ENCODE results near the gene CBR1.

CBR1 gene

DNA sequence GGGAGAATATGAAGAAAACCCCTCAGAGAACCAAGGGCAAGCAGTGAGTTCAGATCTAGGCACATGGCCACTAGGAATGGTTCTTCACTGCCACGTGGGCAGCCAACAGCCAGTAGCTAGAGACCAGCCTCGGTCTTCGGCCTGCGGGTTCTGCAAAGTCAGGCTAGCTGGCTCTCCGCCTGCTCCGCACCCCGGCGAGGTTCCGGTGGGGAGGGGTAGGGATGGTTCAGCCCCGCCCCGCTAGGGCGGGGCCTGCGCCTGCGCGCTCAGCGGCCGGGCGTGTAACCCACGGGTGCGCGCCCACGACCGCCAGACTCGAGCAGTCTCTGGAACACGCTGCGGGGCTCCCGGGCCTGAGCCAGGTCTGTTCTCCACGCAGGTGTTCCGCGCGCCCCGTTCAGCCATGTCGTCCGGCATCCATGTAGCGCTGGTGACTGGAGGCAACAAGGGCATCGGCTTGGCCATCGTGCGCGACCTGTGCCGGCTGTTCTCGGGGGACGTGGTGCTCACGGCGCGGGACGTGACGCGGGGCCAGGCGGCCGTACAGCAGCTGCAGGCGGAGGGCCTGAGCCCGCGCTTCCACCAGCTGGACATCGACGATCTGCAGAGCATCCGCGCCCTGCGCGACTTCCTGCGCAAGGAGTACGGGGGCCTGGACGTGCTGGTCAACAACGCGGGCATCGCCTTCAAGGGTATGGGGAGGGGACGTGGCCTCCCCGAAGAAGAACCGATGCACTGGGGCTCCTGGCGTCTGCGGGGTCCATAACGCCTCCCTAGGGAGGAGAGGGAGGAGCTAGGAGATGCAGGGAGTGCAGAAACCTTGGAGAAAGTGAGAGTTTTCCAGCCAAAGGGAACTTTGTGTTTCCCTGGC, at the start of gene CBR1:
Gene CBR1 (plus strand): TSS at position 312 of the 871 bp plus-strand sequence. CDS start 92 bp downstream, at position 404.
- DNase-seq: peak; percentile 94

DNA sequence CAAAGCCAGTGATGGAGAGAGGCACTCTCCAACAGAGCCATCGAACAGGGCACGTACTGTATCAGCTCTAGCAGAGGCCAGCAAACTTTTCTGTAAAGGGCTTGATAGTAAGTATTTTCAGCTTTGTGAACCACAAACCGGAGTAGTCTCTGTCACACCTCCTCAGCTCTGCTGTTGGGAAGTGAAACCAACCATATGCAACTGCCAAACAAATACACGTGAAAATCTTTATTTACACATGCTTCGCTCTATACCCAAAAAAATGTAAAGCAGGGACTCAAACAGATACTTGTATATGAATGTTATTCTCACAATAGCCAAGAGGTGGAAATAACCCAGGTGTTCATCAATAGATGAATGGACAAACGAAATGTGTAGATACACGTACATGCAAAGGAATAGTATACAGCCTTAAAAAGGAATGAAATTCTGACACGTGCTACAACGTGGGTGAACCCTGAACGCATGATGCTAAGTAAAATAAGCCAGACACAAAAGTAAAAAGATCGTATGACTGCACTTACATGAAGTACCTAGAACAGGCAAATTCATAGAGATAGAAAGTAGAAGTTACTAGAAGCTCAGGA, 48.5 kb upstream of the CBR1 start:
- DNase-seq: no peak

DNA sequence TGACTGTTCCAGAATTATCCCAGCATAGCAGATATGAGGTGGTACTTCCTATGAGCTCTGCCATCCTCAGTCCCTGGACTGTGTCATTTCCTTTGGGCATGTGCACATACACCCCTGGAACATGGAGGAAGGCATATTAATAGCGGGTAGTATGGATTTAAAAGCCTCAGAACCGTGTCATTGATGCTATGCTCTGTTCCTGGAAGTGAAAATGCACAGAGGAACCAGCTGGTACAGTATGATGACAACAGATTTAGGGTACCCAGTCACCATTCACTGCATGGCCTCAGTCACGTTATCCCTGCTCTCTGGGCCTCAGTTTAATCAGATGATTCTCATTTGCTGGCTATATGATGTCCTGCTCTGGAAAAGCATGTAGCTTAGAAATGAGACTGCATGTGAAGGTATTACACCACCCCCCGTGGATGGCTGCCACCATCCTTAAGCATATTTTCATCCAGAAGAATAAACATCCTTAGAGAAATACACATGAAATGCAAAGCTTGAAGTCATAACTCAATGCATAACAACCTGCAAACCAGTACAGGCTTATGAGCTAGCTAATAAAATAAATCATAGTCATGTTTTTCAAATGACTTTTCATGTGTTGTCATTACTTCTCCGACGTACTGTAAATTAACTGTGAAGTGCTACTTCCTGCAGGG, 47.3 kb upstream of the CBR1 start:
- no peak for DNase-seq

DNA sequence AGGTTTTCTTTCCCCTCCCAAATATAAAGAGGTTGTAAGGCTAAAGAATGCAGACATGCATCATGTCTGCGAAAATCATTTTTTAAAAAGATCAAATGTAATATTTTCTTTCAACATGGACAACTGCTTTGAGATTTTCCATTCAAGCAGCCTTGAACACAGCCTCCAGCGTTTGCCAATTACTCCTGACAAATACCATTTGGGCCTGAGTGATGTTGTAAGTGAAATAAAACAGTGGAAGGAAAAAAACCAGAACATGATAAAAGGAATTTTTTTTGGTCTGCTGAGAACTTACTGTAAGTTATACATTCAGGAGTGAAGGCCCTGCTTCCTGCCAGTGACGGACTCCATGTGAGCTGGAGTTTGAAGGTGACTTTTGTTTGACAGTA, 46.7 kb upstream of the CBR1 start:
- no peak for DNase-seq

DNA sequence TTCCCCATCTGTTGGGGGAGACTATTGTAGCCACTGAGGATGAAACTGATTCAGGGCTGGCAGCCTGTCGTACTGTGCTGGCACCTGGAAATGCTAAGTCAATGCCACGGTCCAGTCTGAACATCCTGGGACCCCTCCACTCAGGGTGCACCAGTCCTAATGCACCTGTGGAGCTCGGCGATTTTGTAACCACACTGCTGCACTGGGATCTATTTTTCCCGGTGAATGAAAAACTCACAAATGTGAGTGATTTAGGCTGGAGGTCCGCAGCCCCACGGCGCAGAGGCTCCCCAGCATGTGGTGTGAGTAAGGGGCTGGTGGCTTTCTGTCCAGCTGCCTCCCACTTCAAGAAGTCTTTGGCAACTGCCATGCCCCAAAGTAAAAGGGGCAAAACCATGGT, 45.0 kb upstream of the CBR1 start:
- no peak for DNase-seq

DNA sequence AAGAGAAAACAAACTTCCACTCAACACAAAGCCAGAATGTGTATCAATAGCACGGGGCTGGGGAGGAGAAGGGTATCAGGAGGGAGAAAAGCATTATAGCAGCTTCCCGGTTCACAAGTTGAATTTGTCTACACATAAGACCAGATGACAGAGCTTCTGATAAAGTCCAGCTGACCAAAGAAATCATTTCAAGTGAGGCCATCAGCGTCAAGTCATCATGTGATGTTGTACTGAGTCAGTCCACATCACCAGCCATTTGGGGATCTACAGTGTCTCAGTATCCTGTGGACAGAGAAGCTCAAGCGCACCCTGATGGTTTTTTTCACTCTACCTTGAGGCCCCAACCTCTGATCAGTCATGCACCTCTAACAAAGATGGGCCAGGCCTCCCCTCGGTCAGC, 42.5 kb upstream of the CBR1 start:
- peak; percentile 15 for DNase-seq

DNA sequence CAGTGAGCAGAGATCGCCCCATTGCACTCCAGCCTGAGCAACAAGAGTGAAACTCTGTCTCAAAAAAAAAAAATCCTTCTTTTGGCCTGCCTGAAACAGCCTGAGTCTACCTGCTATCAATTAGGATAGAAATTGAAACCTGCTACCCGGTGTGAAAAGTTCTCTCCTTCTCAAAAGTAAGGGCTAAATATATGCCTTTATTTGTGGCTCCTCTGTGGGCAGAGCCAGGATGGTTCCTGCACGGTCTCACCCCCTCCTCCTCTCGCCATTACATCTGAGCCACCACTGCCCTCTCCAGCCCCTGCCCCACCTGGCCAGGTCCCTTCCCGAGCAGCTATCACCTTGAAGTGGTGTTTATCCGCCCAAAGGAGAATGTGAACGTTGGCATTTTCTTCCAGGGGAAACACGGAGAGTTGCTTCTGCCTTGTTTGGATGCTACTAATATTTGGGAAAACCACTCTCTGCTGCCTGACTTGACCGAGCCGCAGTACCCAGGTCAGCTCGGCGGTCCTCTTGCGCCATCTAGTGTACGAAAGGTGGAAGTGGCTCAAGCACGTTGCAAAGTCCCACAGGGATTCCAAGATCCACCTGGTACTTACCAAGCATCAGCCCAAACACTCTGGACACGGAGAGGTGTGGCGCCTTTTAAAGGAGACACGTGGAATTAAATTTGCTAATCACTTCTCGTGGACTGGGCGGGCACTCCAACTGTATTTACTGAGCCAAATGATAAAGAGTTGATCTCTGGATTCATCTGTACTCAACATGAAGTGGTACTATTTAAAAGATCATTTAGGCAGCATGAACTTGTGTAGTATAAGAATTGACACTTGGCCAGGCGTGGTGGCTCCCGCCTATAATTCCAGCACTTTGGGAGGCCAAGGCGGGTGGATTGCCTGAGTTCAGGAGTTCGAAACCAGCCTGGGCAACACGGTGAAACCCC, 41.4 kb upstream of the CBR1 start:
- DNase-seq: peak; percentile 74

DNA sequence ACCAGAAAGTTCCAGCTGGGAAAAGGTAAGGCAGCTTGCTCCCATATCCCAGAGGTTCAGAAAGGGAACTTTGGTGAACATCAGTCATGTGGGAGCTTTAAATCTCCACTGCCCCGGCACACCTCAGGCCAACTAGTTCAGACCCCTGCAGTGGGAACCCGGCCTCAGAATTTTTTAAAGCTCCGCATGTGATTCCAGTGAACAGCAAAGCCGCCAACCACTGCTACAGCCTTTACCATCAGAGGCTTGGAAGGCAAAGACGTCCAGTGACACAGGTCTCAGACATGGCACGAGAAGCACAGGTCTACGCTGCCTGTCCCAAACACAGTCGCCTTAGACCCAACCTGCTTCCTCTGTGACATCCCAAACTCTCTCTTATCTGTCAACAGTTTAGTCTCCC, 40.5 kb upstream of the CBR1 start:
- DNase-seq: no peak

DNA sequence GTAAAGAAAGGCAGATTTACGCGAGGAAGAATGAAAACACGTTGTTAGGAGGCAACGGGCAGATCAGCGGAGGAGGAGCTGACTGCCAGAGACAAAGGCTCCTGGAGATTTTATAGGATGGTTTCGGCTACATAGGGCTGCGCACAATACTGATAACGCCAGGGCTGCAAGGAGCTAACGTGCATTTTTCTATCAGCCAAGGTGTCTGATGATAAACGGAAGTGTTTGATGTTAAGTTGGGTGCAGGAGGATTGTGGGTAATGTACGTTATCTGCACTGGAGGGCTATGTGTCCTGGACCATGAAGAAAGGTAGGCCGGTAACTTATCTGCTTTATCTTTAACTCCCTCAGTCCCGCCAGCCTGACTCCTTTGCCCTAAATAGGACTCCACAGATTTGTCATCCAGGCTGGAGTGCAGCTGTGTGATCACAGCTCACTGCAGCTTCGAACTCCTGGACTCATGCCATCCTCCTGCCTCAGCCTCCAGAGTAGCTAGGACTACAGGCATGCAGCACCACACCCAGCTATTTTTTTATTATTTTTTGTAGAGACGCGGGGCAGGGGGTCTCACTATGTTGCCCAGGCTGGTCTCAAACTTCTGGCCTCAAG, 39.1 kb upstream of the CBR1 start:
- DNase-seq: peak; percentile 25

DNA sequence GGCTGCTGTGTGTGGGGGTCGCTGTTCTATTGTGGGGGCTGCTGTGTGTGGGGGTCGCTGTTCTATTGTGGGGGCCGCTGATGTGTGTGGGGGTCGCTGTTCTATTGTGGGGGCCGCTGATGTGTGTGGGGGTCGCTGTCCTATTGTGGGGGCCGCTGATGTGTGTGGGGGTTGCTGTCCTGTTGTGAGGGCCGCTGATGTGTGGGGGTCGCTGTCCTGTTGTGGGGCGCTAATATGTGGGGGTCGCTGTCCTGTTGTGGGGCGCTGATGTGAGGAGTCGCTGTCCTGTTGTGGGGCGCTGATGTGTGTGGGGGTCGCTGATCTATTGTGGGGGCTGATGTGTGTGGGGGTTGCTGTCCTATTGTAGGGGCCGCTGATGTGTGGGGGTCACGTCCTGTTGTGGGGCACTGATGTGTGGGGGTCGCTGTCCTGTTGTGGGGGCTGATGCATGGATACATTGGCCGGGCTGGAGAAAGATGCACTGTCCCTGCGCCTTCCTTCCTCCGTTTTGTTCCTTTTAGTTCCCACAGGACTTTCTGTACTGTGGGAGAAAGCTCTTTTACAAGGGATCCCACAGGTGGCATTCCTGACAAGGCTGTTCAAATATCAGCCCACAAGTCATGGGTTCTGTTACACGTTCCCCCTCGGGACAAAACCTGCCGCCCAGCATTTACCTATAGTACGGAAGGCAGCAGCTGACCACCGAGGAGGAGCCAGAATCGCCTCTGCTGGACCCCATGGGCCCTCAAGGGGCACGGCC, 37.0 kb upstream of the CBR1 start:
- DNase-seq: no peak

DNA sequence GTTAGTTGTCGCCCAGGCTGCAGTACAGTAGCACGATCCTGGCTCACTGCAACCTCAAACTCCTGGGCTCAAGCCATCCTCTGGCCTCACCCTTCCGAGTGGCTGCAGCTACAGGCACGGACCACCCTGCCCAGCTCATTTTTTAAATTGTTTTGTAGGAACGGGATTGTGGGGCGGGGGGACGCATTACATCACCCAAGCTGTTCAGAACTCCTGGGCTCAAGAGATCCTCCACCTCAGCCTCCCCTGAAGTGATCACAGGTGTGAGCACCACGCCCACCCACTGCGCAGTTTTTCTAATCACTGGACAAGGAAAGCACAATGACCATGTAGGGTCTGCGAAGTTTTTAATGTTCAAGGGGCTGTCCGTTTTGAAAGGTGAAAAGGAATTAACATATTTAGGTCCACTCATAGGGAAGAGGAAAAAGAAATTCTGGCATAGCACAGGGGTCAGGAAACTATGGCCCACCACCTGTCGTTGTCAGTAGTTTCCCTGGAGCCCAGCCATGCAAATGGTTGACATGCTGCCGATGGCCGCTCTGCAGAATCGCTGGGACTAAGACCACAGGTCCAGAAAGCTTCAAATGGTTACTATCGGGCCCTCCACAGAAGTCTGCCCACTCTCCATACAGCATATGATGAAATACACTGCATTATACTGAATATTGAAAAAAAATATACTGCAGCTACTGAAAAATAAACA, 35.5 kb upstream of the CBR1 start:
- no peak for DNase-seq

DNA sequence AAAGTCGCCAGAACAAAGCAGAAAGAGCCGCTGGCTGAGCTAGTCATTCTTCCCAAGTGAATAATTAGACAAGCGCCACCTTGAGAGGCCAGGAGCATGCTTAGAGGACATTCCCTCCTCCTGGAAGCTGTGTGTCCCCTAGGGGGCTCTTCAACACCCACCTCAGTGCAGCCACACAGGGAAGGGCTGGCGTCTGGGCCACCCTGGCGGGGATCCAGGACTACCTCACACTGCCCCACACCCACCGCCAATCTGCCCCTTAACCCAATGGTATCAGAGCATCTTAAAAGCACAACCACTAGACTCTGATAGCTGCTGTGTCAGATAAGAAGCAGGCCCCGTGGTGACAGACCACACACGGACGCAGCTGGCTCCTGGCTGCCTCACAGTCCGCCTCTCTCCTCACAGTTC, 34.4 kb upstream of the CBR1 start:
- DNase-seq: no peak

DNA sequence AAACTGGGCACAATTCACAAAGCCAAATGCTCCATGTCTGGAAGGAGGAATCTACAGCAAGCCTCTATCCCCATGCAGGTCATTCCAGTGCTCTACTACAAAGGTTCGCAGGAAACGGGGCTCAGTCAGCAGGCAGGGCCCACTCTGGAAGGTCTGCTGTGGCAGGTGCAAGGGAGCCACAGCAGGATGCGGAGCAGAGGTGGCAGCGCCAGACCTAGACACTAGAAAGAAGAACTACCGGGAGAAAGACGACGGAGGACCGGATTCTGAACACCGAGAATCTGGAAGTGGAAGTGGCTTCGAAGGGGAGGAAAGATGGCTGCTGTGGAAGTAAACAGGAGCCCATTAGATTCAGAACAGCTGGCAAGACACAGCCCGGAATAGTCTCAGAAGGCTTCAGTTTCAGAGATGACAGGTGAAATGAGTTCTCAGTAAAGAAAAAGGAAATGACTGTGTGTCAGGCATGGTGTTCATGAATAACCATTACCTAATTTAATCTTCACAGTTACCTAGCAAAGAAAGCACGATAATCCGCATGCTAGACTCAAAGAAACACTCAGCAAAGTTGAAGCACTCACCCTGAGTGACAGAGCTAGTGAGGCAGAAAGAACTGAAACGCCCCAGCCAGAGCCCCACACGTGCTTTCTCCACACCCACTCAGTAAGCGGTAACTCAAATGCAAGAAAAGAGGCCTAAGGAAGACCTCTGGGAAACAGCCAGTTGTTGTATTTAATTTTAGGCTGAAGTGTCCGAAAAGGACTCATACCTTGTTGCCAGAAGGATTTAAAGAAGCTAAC, 30.9 kb upstream of the CBR1 start:
- DNase-seq: no peak

DNA sequence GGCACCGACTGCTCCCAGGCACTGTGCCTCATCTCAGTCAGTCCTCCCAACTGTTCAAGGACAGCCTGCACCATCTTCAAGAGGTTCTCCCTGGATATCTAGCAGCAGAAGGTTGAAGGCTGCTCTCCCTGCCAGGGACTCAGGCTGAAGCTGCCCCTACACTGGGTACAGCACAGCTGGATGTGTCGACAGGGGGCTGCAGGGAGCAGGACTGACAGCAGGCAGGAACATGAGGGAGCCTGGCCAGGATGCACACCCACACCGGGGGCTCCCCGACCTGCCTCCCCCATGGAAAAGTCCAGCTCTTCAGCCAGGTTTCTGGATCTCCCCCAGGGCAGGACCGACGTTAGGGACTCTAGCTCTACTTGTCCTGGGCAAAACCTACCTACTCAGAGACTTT, 30.0 kb upstream of the CBR1 start:
- no peak for DNase-seq

DNA sequence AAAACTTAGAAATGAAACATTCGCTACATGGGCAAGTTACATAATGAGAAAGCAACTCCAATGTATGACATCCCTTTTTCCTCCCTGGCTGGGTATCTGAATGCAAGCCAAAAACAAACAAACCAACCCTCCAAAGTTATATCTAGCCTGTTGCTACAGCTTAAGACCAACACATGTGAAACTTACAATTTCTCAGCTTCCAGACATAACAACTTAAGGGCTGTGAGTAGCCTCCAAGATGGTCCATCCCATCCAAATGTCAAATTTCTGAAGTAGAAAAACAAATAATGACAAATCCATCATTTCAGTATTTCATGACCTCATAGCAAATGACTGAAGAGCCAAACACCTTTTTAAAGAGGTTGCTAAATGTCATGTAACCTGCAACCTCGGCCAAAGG, 29.4 kb upstream of the CBR1 start:
- DNase-seq: no peak

DNA sequence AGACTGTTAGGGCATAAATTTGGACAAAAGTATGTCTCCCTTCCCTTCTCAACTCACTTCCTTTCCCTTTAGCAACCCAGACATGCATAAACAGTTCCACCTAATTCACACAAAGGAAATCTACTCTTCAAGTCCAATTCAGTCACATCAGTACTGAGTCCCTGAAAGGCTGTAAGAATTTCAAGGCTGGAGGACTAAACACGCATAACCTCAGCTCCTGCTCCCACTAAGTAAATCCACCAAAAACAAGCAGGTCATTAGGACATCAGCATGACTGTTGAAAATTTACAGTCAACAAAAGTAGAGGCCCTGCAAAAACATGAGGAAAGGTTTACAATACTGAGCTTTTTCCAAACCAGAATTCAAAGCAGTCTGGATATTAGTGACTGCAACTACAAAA, 27.9 kb upstream of the CBR1 start:
- DNase-seq: no peak

DNA sequence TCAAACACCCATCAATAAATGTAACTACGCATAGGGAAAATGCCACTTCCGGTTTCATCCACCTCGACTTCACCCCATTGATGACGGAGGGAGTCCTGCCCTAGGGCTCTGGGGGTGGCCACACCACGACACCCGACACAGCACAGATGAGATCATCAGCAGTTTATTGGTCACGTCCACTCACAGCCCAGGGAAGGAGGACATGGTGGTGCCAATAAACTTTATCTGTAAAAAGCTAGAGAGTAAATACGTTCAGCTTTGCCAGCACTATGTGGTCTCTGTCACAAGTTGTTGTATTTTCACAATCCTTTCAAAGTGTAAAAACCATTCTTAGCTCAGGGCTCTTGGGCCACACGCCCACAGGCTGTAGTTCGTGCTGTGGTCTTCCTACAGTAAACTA, 25.8 kb upstream of the CBR1 start:
- no peak for DNase-seq

DNA sequence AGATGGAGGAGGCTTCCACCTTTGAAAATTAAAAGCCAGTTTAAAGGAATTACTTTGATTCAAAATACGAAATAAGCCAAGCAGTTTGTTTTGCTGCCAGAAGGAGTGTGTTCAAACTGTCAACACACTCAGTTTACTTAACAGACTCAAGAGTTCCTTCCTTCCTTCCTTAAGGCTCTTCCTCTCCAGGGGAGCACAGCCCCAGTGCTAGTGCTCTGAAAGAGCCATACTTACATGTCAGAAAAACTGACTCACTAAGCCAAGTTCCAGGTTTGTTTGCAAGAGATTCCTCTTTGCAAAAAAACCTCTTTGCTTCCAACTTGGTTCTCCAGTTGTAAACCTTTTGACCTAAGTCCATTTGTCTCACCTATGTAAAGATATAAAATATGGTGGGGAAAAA, 23.8 kb upstream of the CBR1 start:
- no peak for DNase-seq

DNA sequence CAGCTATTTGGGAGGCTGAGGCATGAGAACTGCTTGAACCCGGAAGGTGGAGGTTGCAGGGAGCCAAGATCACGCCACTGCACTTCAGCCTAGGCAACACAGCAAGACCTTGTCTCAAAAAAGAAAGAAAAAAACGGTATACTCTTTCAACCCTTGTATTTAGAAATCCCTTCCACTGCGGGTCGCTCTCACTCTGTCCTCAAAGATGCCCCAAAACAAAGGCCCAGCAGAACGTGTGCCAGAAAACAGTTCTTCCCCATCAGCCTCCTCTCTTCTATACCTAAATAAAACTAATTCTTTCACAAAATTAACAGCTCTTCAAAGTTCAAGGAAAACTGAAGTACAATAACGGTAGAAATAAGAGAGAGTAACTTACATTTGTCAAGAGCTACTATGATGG, 22.7 kb upstream of the CBR1 start:
- no peak for DNase-seq

DNA sequence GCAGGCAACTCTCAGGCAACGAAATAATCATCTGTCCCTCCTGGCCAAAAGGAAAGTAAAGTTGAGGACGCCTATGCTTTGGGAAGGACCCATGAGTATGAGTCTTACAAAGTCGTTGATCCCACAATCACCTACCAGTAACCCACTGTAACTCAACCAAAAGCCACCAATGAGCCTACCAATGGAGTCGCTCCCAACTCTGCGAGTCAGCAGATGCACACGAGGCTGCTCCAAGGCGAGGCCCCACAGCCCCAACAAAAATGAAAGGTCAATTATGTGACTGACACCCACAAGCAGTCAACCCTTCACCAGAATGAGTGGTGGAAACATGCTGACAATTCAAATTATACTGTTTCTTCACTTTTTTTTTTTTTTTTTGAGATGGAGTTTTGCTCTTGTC, 21.5 kb upstream of the CBR1 start:
- DNase-seq: no peak
